HG03095 (cell line): ENCODE measurements around the gene DELE1.
A peak's percentile ranks its signal among the peaks of the same experiment; 100 is the strongest.

Source experiments
- ATAC-seq: cut with Tn5 transposase; IDR thresholded peaks from one replicate; pipeline ENCODE4 v1.9.1; 2021; ENCODE audit warnings: moderate library complexity; ENCODE audit not compliant: unreplicated experiment

Gene DELE1

GRCh38 chr5:141952020-141952419 lies 28.3 kb downstream of the DELE1 start:
- ATAC-seq, result no peak

DNA sequence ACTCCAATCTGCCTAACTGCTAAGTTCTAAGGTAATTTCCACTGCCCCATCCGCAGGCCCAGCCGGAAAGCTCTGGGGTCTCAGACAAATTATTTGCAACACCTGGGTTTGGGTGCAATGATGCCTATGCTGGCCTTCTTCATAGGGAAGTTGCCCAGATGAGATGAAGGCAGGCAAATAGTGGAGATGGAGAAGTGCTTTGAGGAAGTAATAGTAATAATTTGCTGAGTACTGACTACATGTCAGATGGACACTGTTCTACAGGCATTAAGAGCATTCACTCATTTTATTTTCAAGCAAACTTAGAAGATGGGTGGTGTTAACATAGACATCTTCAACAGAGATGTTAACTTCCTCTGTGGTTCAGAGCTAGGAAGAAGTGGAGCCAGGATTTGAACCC lies 30.5 kb downstream of the DELE1 start:
- ATAC-seq, result no peak

GRCh38 chr5:141957367-141957996 lies 33.8 kb downstream of the DELE1 start:
- ATAC-seq, result no peak

DNA sequence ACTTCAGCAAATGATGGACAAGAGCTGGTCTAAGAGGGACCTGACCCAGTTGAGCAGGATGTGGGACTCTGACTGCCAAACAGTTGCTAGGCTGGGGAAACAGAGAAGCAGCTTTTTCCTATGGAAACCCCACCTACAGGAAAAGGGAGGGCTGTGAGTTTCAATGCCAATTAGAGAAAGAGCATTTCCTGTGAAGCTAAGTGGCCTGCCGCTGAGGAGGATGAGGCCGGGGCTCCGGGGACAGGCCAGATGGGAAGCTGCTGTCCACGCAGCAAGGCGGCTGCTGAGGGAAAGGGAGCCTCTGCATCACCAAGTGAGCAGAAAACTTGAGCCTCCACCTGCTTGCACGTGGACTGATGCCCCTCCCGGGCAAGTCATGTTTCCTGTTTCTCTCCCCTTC lies 34.4 kb downstream of the DELE1 start, which contains the start of gene PCDH12:
Gene PCDH12 (minus strand): TSS at position 90 of the 400 bp plus-strand sequence. CDS start 351 bp downstream, outside the sequence.
- ATAC-seq, result no peak

DNA sequence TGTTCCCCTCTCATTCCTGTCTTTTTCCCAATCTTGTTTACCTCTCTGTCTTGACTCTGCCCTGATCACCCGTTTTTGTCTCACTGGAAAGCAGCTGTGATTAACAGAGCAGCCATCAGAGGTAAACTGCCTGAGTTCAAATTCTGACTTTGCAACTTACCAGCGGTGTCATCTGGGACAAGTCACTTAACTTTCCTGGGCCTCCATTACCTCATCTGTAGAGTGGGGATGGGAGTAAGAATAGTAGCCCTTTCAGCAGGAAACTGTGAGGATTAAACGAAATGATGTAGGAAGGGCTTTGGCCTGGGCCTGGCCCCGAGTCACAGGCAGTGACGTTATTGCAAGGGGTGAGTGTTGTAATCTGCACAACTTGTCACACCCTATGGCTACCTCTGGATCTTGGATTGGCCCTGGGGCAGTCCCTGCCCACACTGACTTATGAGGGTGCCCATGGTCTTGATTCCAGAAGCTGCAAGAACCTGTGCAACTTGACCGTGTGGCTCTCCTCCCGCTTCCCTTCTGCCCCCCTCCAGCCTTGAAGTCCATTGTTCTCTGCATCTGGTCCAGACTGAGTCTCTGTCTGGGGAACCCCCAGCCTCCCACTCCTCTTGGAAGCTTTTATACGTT lies 35.0 kb downstream of the DELE1 start:
- ATAC-seq, result no peak

- ATAC-seq, result no peak
Observed at GRCh38 chr5:141960018-141960417, 36.3 kb downstream of the DELE1 start.

- peak; percentile 90 for ATAC-seq
Observed at GRCh38 chr5:141960449-141961323, 37.0 kb downstream of the DELE1 start.

GRCh38 chr5:141961466-141961865 lies 37.8 kb downstream of the DELE1 start:
- ATAC-seq, result no peak

DNA sequence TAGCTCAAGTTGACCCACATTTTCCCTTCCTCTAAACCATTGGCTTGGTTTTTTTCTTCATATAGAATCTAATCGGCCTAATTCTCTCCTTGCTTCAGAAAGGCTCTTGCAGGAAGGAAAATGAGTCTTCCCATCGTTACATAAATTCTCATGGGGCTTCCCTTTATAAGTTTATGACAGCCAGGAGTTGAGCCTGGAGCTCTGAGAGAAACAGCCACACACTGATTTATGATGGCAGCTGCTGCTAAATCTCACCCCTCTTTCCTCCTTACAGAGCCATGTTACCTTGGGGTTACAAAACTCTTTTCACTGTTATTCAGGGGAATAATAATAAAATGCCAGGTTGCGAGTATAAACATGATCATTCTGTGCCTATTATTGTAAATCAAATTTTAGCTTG lies 40.0 kb downstream of the DELE1 start:
- ATAC-seq, result no peak

GRCh38 chr5:141965071-141965470 lies 41.4 kb downstream of the DELE1 start:
- ATAC-seq, result no peak

GRCh38 chr5:141966275-141966962 lies 42.7 kb downstream of the DELE1 start:
- no peak for ATAC-seq

- no peak for ATAC-seq
Observed at GRCh38 chr5:141966963-141967333, 43.3 kb downstream of the DELE1 start.

DNA sequence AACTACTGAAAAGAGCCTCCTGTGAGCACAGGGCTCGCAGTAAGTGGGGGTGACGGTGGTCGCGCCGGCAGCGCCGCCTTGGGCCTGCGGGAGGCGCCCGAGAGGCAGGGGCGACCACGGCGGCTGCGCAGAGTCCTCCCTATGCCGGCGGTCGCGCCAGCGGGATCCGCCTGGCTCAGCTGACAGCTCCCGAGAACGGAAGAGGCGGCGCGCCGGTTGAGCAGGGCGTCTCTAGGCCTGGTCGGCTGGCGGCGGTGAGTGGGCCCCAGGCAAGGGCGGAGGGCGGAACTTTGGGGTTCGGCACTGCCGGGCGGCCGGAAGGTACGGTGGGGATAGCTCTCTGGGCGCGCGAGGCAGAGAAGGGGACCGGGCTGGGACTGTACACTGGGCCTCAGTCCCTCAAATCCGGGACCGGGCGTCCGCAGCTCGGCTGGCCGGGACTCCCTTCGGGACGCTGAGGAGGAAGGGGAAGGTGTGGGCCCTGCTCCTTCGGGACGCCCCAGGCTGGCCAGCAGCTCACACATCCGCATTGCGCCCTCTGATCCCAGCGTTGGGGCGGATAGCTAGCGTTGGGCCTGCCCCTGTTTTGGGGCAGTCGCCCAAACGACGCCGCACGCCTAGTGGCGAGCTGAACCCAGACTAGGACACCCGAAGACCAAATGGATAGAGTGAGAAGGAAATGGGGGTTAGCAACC lies 45.4 kb downstream of the DELE1 start, which contains the start of gene RNF14:
Gene RNF14 (plus strand): TSS at position 192 of the 695 bp plus-strand sequence. CDS start 4,484 bp downstream, outside the sequence.
- peak; percentile 89 for ATAC-seq

- peak; percentile 49 for ATAC-seq
Observed at GRCh38 chr5:141969783-141970771, 46.4 kb downstream of the DELE1 start.

- ATAC-seq, result no peak
Observed at GRCh38 chr5:141973871-141974595, 50.4 kb downstream of the DELE1 start.

DNA sequence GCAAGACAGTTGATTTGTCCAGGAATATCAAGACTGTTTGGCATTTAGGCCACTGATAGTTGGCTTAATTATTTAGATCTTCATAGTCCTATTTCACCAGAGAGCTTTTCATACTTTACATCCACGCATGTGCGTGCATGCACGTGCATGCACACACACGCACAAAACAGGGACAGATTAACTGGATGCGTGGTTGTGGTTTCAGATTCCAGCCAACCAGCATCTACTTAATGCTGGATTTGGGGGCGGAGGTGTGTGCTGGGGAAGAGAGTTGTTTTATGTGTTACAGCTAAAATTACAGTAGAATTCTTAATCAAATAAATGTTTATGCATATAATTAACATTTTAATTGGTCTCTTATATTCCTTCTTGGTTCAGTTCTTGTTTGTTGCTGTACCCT lies 52.5 kb downstream of the DELE1 start:
- ATAC-seq, result no peak

- ATAC-seq, result no peak
Observed at GRCh38 chr5:141978389-141978788, 54.7 kb downstream of the DELE1 start.

GRCh38 chr5:141982626-141983025 lies 59.0 kb downstream of the DELE1 start:
- no peak for ATAC-seq

- no peak for ATAC-seq
Observed at GRCh38 chr5:141986072-141986471, 62.4 kb downstream of the DELE1 start.
